Liver (tissue), 9 donors: ENCODE data around the gene CCSER2. TPM values are rescaled to one million over a fixed set of nuclear protein-coding genes. Genes with fewer than 3 reads are reported as not detected.

Experiments used
- DNase-seq: peaks from one replicate; pipeline ENCODE4 v3.0.0-alpha.2; 2017; ENCODE audit warnings: low spot score
- H3K27ac ChIP-seq, 2 donors: one replicate each; pipeline ENCODE4 v1.7.0; 2013; ENCODE audit warnings: inconsistent platforms in 2 of 2, low read length in 2 of 2, control low read depth in 1 of 2, low read depth in 1 of 2, mild to moderate bottlenecking in 1 of 2
- H3K27me3 ChIP-seq, 4 donors: one replicate each; pipeline versions ENCODE4 v1.6.1 to v1.7.0; 2013; ENCODE audit warnings: low read length in 3 of 4, inconsistent platforms in 1 of 4, mild to moderate bottlenecking in 1 of 4, moderate library complexity in 1 of 4; ENCODE audit not compliant: control insufficient read depth in 4 of 4, insufficient read depth in 4 of 4
- H3K36me3 ChIP-seq, 4 donors: one replicate each; pipeline versions ENCODE4 v1.6.1 to v1.7.0; 2013; ENCODE audit warnings: low read length in 3 of 4, mild to moderate bottlenecking in 3 of 4, low read depth in 1 of 4, moderate library complexity in 1 of 4; ENCODE audit not compliant: control insufficient read depth in 4 of 4, insufficient read depth in 3 of 4
- H3K4me1 ChIP-seq, 4 donors: one replicate each; pipeline versions ENCODE4 v1.6.1 to v1.7.0; 2013; ENCODE audit warnings: low read length in 3 of 4, mild to moderate bottlenecking in 3 of 4, moderate library complexity in 1 of 4; ENCODE audit not compliant: control insufficient read depth in 4 of 4, insufficient read depth in 4 of 4
- H3K4me3 ChIP-seq, 3 donors: one replicate each; pipeline versions ENCODE4 v1.6.1 to v1.7.0; 2013; ENCODE audit warnings: low read length in 3 of 3, control low read depth in 1 of 3, low read depth in 1 of 3, mild to moderate bottlenecking in 1 of 3
- H3K9ac ChIP-seq, 2 donors: one replicate each; pipeline ENCODE4 v1.7.0; 2013; ENCODE audit warnings: low read length in 2 of 2, mild to moderate bottlenecking in 2 of 2, moderate library complexity in 2 of 2, control low read depth in 1 of 2, low read depth in 1 of 2
- H3K9me3 ChIP-seq, 4 donors: one replicate each; pipeline versions ENCODE4 v1.6.1 to v1.7.0; 2013; ENCODE audit warnings: low read length in 3 of 4; ENCODE audit not compliant: control insufficient read depth in 4 of 4
- EGR1 ChIP-seq, 2 donors: IDR thresholded peaks; 2 replicates each; pipeline ENCODE4 v1.6.1; 2016 to 2018; ENCODE audit warnings: antibody characterized with exemption in 2 of 2, low read depth in 2 of 2
- FOXA1 ChIP-seq: IDR thresholded peaks from 2 replicates; pipeline ENCODE4 v1.6.1; 2016; ENCODE audit warnings: antibody characterized with exemption
- GABPA ChIP-seq, 2 donors: IDR thresholded peaks in 1 of 2; conservative IDR thresholded peaks in 1 of 2; 2 replicates each; pipeline ENCODE4 v1.6.1; 2016; ENCODE audit warnings: antibody characterized with exemption in 2 of 2, mild to moderate bottlenecking in 1 of 2, moderate library complexity in 1 of 2
- HNF4A ChIP-seq, 2 donors: conservative IDR thresholded peaks; 2 replicates each; pipeline ENCODE4 v1.6.1; 2016; ENCODE audit warnings: antibody characterized with exemption in 2 of 2, mild to moderate bottlenecking in 2 of 2
- HNF4G ChIP-seq: IDR thresholded peaks from 2 replicates; pipeline ENCODE4 v1.6.1; 2016; ENCODE audit warnings: antibody characterized with exemption
- JUND ChIP-seq, 2 donors: IDR thresholded peaks; 2 replicates each; pipeline ENCODE4 v1.6.1; 2016; ENCODE audit warnings: antibody characterized with exemption in 2 of 2
- NR2F2 ChIP-seq: IDR thresholded peaks from 2 replicates; pipeline ENCODE4 v1.6.1; 2016; ENCODE audit warnings: antibody characterized with exemption
- RAD21 ChIP-seq, 2 donors: IDR thresholded peaks; 2 replicates each; pipeline ENCODE4 v1.6.1; 2016; ENCODE audit warnings: antibody characterized with exemption in 2 of 2, mild to moderate bottlenecking in 2 of 2
- RXRA ChIP-seq, 2 donors: IDR thresholded peaks; 2 replicates each; pipeline ENCODE4 v1.6.1; 2017 to 2018; ENCODE audit warnings: antibody characterized with exemption in 2 of 2, mild to moderate bottlenecking in 1 of 2
- SP1 ChIP-seq: IDR thresholded peaks from 2 replicates; pipeline ENCODE4 v1.6.1; 2018; ENCODE audit warnings: antibody characterized with exemption, mild to moderate bottlenecking
- TAF1 ChIP-seq: conservative IDR thresholded peaks from 2 replicates; pipeline ENCODE4 v1.6.1; 2016; ENCODE audit warnings: antibody characterized with exemption, mild to moderate bottlenecking
- YY1 ChIP-seq: IDR thresholded peaks from 2 replicates; pipeline ENCODE4 v1.6.1; 2016; ENCODE audit warnings: antibody characterized with exemption, mild to moderate bottlenecking
- WGBS: extraction: QIAGEN DNeasy Blood & Tissue Kit; methylation state at CpG from one replicate; pipeline ENCODE4 v1.1.7; 2013; 5-methylcytosine and 5-hydroxymethylcytosine counted together
- polyA plus RNA-seq, 2 donors: library from polyadenylated mRNA; stranded (reverse) in 1 of 2; unstranded in 1 of 2; fragments of 200-250 nt in 1 of 2; fragments of >200 nt in 1 of 2; fragmentation: Nextera tagmentation in 1 of 2; extraction: Ambion mirVana in 1 of 2; gene quantifications; one replicate each; pipeline versions ENCODE4 v1.2.1 to v1.2.3, GENCODE V29; 2013 to 2015
- total RNA-seq, 2 donors: library from RNA; depleted of rRNA; stranded (reverse); fragments of >200 nt; gene quantifications; one replicate each; pipeline ENCODE4 v1.2.3, GENCODE V29; 2014
- TF ChIP-seq, protein P1 (sequence below): IDR thresholded peaks from 2 replicates; pipeline ENCODE4 v1.6.1; 2016; ENCODE audit warnings: antibody characterized with exemption, mild to moderate bottlenecking
- TF ChIP-seq, protein P2 (sequence below): IDR thresholded peaks from 2 replicates; pipeline ENCODE4 v1.6.1; 2016; ENCODE audit warnings: antibody characterized with exemption
- TF ChIP-seq, protein P3 (sequence below): IDR thresholded peaks from 2 replicates; pipeline ENCODE4 v1.6.1; 2016; ENCODE audit warnings: antibody characterized with exemption
- TF ChIP-seq, protein P4 (sequence below): IDR thresholded peaks from 2 replicates; pipeline ENCODE4 v1.6.1; 2016; ENCODE audit warnings: antibody characterized with exemption
- donor health status: healthy.
- donor health status: healthy.
- donor health status: healthy.
- donor health status: healthy.
- donor health status: healthy.

Gene CCSER2
- total and polyA plus RNA-seq, 4 donors, result 5.6 to 18.2 (median 12.1) TPM

DNA sequence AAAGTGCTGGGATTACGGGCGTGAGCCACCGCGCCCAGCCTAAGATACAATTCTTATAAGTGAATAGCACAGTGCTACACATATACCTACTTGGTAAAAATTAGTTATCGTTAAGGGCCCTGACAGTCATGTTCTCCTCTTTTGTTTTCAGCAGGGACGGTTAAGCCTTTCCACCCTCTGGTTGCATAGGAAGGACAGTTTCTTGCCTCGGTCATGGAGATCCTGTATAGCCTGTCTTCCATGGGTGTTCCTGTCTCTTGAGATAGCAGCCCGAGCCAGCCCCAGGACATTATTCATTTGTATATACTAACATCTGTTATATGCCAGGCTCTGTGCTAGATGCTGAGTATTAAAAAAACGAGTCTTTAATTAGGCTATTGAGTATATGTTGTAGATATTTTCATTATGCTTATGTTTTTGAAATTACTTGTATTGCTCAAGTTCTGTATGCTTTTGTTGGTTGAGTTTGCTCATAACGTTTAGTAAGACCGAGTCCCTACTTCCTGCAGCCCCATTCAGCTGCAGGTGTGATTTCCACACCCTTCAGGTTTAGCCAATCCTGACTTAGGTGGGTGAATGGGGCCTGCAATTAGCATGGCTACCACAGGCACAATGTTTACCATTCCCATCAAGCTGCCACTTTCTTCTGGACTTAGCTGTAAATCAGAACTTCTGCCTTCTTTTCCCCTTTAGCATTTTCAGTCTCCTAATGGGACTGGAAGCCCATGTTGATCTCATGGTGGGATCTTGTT, 24.8 kb downstream of the CCSER2 start:
- no peaks in the 10 kb centered on the region for H3K9me3 ChIP-seq
- H3K27ac ChIP-seq, result no peak overlapping the region
- WGBS, result 81% methylated on average over 11 of the region's 11 CpGs
- no peaks in the 10 kb centered on the region for H3K27me3 ChIP-seq
- no peak for TF ChIP-seq SP1
- TF ChIP-seq, protein P1, sequence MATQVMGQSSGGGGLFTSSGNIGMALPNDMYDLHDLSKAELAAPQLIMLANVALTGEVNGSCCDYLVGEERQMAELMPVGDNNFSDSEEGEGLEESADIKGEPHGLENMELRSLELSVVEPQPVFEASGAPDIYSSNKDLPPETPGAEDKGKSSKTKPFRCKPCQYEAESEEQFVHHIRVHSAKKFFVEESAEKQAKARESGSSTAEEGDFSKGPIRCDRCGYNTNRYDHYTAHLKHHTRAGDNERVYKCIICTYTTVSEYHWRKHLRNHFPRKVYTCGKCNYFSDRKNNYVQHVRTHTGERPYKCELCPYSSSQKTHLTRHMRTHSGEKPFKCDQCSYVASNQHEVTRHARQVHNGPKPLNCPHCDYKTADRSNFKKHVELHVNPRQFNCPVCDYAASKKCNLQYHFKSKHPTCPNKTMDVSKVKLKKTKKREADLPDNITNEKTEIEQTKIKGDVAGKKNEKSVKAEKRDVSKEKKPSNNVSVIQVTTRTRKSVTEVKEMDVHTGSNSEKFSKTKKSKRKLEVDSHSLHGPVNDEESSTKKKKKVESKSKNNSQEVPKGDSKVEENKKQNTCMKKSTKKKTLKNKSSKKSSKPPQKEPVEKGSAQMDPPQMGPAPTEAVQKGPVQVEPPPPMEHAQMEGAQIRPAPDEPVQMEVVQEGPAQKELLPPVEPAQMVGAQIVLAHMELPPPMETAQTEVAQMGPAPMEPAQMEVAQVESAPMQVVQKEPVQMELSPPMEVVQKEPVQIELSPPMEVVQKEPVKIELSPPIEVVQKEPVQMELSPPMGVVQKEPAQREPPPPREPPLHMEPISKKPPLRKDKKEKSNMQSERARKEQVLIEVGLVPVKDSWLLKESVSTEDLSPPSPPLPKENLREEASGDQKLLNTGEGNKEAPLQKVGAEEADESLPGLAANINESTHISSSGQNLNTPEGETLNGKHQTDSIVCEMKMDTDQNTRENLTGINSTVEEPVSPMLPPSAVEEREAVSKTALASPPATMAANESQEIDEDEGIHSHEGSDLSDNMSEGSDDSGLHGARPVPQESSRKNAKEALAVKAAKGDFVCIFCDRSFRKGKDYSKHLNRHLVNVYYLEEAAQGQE, result no peak
- TF ChIP-seq, protein P2, sequence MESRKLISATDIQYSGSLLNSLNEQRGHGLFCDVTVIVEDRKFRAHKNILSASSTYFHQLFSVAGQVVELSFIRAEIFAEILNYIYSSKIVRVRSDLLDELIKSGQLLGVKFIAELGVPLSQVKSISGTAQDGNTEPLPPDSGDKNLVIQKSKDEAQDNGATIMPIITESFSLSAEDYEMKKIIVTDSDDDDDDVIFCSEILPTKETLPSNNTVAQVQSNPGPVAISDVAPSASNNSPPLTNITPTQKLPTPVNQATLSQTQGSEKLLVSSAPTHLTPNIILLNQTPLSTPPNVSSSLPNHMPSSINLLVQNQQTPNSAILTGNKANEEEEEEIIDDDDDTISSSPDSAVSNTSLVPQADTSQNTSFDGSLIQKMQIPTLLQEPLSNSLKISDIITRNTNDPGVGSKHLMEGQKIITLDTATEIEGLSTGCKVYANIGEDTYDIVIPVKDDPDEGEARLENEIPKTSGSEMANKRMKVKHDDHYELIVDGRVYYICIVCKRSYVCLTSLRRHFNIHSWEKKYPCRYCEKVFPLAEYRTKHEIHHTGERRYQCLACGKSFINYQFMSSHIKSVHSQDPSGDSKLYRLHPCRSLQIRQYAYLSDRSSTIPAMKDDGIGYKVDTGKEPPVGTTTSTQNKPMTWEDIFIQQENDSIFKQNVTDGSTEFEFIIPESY, result no peak
- TF ChIP-seq, protein P3, sequence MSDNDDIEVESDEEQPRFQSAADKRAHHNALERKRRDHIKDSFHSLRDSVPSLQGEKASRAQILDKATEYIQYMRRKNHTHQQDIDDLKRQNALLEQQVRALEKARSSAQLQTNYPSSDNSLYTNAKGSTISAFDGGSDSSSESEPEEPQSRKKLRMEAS, result no peak
- TF ChIP-seq TAF1, result no peak
- TF ChIP-seq HNF4G, result no peak
- no peak for TF ChIP-seq EGR1 (IDR thresholded peaks at IDR 0.05; ENCODE audit: low read depth in 2 of 2)
- TF ChIP-seq, protein P4, sequence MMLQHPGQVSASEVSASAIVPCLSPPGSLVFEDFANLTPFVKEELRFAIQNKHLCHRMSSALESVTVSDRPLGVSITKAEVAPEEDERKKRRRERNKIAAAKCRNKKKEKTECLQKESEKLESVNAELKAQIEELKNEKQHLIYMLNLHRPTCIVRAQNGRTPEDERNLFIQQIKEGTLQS, result no peak
- TF ChIP-seq NR2F2, result no peak
- TF ChIP-seq GABPA (IDR thresholded peaks at IDR 0.05 in 1 of 2, conservative IDR thresholded peaks at IDR 0.05 in 1 of 2), result no peak
- no peak for TF ChIP-seq JUND (IDR thresholded peaks at IDR 0.05)
- no peaks in the 10 kb centered on the region for H3K36me3 ChIP-seq
- no peak for DNase-seq
- peaks cover 4 to 10% (median 7%) of the 10 kb centered on the region in 4 donors for H3K4me1 ChIP-seq
- H3K4me3 ChIP-seq, result no peak overlapping the region
- no peak overlapping the region for H3K9ac ChIP-seq

DNA sequence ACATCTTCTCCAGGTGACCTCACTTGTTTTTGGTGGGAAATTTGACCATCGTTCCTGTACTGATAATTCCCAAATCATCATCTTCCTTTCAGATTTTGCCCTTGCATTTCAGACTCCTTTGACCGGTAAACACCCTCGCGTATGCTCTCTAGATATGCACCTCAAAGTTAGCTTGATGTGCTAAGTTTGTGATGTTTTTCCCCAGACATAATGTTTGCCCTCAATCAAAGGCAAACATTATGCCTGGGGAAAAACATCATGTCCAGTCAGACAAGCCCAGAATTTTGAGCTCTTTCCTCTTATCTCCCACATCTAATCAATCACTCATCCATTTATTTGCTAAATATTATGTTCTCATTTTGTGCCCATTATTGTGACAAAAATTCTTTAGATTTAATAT, 26.2 kb downstream of the CCSER2 start:
- Histone ChIP-seq H3K9ac (no peak overlapping the region), H3K4me3 (no peak overlapping the region), H3K27ac (no peak overlapping the region), H3K27me3 (no peaks in the 10 kb centered on the region), H3K4me1 (peaks cover 3 to 10% (median 7%) of the 10 kb centered on the region in 4 donors), H3K9me3 (no peaks in the 10 kb centered on the region), H3K36me3 (no peaks in the 10 kb centered on the region)
- TF ChIP-seq HNF4A (conservative IDR thresholded peaks at IDR 0.05) (peak; percentile 18 to 46), YY1 (peak; percentile 22), HNF4G (no peak), GABPA (IDR thresholded peaks at IDR 0.05 in 1 of 2, conservative IDR thresholded peaks at IDR 0.05 in 1 of 2) (no peak), RAD21 (IDR thresholded peaks at IDR 0.05) (no peak), NR2F2 (no peak), SP1 (peak; percentile 11), RXRA (IDR thresholded peaks at IDR 0.05) (peak in 1 of 2 donors; percentile 25), JUND (IDR thresholded peaks at IDR 0.05) (no peak), FOXA1 (no peak)
- TF ChIP-seq, protein P3, result no peak
- TF ChIP-seq, protein P2, result no peak
- WGBS, result 28% methylated on average over 4 of the region's 4 CpGs
- no peak for DNase-seq
